Stimulated activated CD8-positive, alpha-beta memory T cell treated with anti-CD3 and anti-CD28 coated beads, Interleukin-4, amount 100 ng/mL, for 1 hour (primary cell): ENCODE data around the gene FERD3L.
"Not testable (repeated sequence)": the region's sequence is repeated elsewhere in the genome, so short reads cannot be mapped to it uniquely, and the experiment has no call there.

Source experiments
- DNase-seq, 2 donors: peaks; one replicate each; pipeline ENCODE4 v3.0.0-alpha.2; 2020; ENCODE audit warnings: low read depth in 2 of 2, low spot score in 1 of 2

FERD3L gene

DNA sequence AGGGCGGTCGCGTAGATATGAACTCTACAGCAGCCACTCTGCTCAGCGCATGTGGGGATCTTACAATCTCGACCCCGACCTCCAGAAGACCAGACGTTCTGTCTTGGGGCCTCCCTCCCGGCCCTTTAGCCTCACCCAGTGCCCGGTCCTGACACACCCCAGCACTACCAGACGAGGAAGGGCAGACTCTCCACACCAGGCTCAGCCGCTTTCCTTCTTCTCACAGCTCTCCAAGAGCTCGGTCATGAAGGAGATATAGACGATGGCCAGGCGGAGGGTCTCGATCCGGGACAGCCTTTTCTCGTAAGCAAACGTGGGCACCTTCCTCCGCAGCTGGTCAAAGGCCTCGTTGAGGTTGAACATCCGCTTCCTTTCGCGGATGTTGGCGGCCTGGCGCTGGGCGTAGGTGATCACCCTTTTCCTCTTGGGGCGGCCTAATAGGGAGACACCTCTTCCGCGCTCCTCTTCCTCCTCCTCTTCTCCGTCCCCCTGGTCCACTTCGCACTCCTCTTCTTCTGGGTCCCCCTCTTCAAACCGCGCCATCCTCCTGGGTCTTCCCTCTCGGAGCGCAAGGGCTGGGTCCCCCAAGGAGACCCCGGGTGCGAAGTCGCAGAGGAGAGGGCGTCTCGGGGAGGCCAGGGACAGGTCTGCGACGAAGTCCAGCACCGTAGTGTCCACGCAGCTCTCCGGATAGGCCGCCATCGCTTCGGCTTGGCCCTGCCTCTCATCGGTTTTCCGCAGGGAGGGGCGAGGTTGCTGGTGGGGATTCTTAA lies at the start of gene FERD3L:
FERD3L (minus strand) TSS at position 761 of the 773 bp plus-strand sequence; CDS start at position 702, 59 bp downstream.
- no peak for DNase-seq

- DNase-seq = not testable (repeated sequence)
Observed at GRCh38 chr7:19194417-19194816, 49.2 kb upstream of the FERD3L start.

- no peak for DNase-seq
Observed at GRCh38 chr7:19181634-19182033, 36.4 kb upstream of the FERD3L start.

DNA sequence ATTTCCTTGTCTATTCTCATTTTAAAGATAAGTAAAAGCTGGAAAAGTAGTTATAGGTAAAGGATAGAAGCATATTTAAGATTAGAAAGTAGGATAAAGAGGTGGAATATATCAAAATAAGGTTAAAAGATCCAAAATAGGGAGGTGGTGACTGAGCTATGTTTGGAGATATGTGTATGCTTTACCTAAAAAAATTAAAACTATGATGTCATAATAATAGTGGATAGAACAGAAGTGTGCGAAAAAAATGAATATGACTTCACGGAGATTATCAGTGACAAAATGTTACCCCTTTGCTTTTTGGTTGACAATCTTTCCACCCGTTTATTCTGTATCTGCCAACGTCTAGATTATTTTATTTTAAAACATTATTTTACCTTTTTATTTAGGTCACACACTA lies 33.4 kb upstream of the FERD3L start:
- DNase-seq = no peak

DNA sequence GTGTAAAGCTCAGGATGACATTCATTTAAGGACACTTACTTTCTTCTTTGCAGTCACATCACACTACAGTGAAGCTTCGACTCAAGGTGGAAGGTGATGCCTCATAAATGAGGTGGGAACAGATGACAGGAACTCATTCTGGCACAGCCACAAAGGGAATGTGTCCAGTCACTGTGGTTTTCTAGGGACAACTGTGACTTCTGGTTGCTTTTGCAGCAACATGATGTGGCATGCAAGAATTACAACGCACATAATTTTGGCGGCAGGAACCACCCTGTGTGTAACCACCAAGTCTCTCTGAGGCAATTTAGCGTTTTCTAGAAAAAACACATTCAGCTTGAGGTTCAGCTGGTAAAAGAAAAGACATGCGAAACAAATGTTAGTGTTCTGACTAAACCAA lies 32.0 kb upstream of the FERD3L start:
- no peak for DNase-seq

GRCh38 chr7:19175241-19175640 lies 30.0 kb upstream of the FERD3L start:
- no peak for DNase-seq

GRCh38 chr7:19161671-19162070 lies 16.4 kb upstream of the FERD3L start:
- no peak for DNase-seq

GRCh38 chr7:19146699-19147098 lies 1.5 kb upstream of the FERD3L start:
- no peak for DNase-seq

DNA sequence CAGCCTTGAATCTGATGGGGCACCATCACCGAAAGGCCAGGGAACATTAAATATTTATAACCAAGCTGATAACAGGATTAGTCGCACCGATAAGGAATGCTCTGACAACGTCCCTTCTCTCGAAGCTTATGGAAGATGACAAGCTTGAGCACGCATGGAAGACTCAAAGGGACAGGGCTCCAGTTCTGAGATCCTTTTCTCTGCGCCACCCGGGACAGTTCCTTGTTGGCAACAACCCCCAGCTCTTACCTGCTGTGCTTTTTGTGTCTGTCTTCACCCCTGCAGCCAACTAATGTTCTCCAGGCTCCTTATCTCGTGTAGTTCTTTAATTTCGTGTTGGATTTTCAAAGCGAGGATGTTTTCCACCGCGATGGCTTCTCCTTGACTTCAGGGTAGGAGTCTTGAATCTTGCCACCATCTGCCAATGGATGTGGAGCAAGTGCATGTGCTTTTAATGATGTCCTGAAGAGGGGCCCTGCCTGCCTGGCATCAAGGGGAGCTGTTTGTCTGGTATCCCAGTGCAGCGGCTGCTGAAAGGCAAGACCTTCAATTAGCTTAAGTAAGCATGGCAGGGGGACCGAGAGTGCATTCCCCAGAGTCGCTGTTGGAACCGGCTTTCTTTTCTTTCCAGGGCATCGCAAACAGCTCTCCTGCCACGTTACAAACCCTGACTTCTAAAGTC lies 354 bp upstream of the FERD3L start:
- no peak for DNase-seq

DNA sequence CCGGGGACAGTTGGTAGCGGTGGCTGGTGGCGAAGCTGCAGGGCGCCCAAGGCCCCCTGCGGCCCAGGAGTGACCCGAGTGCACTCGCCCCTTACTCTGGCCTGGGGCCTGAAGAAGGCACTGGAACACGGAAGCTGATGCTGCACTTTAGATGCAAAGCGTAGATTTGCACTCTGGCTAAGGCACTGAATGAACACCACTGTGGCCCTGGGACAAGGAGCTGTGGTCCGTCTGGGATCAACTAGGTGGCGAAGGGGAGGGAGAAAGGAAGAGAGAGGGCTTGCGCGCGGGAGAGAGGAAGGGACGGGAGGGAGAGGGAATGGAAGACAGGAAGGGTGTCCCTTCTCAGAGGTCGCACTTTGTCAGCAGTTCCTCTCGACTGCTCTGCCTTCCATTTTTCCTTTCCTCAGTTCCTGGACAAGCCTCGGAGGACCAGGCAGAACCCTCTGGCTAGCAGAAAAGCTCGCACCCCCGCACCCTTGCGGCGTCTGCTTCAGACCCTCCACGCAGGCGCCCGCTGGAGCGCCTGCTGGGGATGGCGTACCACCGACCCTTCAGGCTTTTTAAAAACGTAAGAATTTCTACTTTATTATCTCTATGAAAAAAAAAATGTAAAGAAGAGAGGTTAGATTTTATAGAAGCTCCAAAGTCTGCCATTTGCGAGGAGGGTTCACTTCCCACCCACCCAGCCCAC lies 1.2 kb downstream of the FERD3L start:
- no peak for DNase-seq

GRCh38 chr7:19139706-19140327 lies 5.4 kb downstream of the FERD3L start:
- no peak for DNase-seq

GRCh38 chr7:19133886-19134285 lies 11.3 kb downstream of the FERD3L start:
- DNase-seq = no peak

DNA sequence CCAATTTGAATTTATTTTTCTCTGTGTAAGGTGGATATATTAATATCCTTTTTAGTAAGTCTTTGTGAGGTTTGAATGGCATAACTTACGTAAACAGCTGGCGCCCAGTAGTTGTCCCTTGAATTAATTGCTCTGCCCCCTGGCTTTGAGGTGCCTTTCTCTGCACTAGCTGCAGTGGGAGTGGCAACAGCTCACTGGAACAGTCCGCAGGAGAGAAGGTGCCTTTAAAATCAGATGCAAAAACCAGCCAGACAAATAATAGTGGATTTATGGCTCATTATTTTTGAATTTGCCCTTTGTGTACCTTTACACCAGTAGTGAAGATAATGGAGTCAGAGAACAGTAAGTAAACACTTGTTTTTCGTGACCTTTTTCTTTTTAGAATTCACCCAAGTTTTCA lies 11.8 kb downstream of the FERD3L start:
- no peak for DNase-seq

- no peak for DNase-seq
Observed at GRCh38 chr7:19128856-19129255, 16.4 kb downstream of the FERD3L start.

DNA sequence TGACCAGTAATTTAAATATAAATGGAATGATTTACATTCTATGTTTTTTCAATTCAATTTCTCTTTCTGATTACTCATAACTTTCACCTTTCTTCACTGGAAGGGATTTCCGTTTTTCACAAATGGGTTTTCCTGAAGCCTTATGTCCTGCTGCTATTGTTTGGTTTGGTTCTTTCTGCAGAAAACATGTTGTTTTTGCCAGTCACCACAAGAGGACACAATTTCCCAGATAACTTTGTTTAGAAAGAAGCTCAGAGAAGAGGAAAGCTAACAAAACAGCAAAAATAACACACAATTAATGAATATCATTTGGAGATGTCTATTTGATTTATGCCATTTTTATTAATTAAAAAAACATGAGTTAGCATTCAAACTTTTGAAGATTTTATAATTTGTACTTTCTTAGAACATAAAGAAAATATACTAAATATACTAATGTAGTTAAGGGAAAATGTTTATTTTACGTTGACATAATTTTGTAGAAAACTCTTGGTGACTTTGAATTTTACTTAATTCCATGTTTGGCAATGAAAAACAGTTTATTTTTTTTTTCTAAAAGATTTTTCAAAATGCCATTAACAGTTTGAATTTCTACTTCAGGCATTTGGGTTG lies 23.1 kb downstream of the FERD3L start:
- DNase-seq = no peak

GRCh38 chr7:19119870-19120486 lies 25.2 kb downstream of the FERD3L start:
- DNase-seq = no peak

GRCh38 chr7:19119372-19119771 lies 25.8 kb downstream of the FERD3L start:
- DNase-seq = no peak

DNA sequence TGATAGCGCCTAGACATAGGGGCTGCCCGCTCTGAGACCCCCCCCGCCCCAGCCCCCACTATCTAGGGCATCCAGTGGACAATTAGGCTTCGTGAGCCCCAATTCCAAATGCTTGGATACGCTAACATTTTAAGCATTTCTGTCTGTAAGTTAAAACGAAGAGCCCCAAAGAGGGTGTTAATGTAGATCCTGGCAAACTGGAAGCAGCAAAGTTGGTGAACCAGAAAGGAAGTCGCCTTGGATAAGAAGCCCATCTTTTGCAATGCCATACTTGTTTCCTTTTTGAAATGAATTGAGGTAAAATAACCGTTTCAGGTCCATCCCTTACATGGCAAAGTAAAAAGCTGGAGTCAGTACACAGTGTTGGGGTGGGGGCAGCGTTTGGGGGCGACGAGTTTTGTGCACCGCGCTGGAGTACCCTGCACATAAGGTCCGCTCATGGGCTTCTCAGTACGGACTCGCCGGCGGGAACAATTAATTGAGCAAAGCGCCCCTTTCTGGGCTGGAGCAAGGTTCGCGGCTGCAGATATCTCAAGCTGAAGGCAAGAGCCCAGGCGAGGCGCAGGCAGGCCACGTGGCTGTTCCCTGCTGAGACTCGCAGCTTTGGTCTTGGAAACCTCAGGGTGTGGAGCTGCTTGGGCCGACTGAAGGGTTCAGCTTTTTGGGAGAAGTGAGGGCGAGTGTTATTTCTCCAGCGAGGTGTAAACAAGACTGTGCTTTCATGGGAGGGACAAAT lies 26.4 kb downstream of the FERD3L start:
- no peak for DNase-seq

DNA sequence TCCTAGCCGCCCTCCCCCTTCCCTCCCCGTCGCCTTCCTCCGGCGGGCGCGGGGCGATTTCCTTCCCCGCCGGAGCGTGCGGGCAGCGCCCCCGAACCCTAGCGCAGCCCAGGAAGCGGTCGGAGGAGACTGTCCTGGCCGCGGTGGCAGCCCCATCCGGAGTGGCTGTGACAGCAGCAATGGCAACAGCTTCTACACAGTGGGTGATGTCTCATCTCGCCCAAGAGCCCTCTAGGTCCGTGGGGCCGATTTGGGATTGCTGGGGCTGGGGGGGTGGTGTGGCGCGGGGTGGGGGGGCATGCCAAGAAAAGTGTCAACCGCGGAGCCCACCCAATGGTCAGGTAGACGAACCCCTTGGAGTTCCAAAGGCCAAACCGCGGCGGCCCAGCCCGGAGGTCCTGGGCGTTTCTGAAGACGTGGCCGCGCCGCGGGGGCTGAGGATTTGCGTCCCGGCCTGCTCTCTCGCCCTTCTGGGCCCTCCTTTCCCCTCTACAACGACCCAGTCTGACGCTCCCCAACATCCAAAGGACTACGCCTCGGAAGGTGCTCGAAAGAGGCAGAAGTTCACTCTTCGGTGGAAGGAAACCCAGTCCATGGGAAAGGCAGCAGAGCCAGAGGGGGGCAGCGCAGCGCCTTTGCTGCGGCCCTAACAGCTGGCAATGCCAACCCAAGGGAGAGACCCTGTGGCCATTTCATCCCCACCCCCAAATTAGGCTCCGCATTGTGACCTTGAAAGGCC lies 27.2 kb downstream of the FERD3L start:
- DNase-seq = no peak
